ENCODE measurements around the gene SERPIND1. TPM values are rescaled to one million over a fixed set of nuclear protein-coding genes. Genes with fewer than 3 reads are reported as not detected.
"Not testable (repeated sequence)": the region's sequence is repeated elsewhere in the genome, so short reads cannot be mapped to it uniquely, and the experiment has no call there.

The SERPIND1 gene
- total and polyA plus RNA-seq, 10 of the 15 experiments (the other 5 are each of a cell fraction or from before 2014, with no cell fraction given) = 0.08 to 0.85 (median 0.38) TPM; not detected in 1

DNA sequence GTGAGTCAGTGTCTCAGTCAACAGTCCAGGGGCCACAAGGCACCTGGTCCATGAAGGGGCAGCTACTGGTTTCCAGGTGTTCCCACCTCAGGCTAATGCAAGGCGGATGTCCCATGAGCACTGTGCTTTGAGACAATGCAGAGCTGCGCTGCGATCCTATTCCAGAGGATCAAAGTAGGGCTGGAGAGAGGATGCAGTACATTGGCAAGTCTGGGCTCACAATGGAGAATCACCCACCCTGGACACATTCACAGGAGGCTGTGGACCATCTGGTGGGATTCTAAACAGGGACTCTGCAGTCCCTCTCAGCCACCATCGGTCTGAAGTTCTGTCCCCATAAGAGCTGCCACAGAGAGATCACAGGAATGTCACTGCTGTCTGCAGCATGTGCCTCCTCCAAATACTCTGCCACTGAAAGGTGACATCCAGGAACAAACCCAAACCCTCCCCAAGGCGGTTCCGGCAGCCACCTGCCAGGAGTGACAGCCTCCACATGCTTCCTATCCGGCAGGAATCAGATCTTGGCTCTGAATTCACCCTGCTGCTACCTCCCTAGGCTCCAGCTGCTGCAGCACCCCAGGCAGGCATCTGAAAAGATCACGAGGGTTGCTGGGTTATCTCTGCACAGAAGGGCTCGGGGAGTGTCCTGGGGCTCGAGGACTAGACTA, 45.3 kb upstream of the SERPIND1 start (continued):
- TF ChIP-seq, protein P1, sequence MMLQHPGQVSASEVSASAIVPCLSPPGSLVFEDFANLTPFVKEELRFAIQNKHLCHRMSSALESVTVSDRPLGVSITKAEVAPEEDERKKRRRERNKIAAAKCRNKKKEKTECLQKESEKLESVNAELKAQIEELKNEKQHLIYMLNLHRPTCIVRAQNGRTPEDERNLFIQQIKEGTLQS (IDR thresholded peaks at IDR 0.05; ENCODE audit: borderline replicate concordance, extremely low read depth, low read depth, low read length) = no peak
- no peak for TF ChIP-seq BACH1 (IDR thresholded peaks at IDR 0.05; ENCODE audit: borderline replicate concordance)

DNA sequence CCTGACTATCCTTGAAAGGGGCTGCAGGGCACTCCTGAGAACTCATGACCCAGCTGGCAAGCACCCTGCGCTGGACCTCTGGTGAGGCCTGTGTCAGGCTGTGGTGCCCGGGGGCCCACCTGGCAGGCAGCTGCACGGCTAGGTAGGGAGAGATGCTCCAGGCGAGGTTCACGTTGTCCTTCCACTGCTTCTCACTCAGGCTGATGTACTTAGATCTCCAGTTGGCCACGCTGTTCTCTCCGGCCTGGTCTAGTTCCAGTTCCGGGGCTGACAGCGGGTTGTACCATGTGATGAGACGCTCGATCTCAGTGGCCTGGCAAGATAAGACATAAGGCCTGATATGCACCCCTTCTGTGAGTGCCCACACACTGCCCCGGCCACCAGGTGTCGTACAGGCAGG, 44.7 kb upstream of the SERPIND1 start:
- H3K9ac ChIP-seq (ENCODE audit: control insufficient read depth, insufficient read depth, low read length) = no peak overlapping the region

GRCh38 chr22:20732431-20732830, 41.5 kb upstream of the SERPIND1 start:
- H3K27ac ChIP-seq (ENCODE audit: control insufficient read depth, insufficient read depth); RAD21 ChIA-PET (ENCODE audit: unreplicated experiment); H3K4me1 ChIP-seq (ENCODE audit: control insufficient read depth, insufficient read depth, low read length); H2AFZ ChIP-seq (ENCODE audit: control insufficient read depth, low read depth, low read length); SMC1A ChIA-PET (ENCODE audit: uncharacterized antibody, unreplicated experiment); in situ Hi-C loops (cut with MboI); ATAC-seq; H3K4me2 ChIP-seq (ENCODE audit: control insufficient read depth, insufficient read depth); DNase-seq (ENCODE audit: low read depth, low spot score); FAIRE-seq; H3K4me3 ChIP-seq; BruUV-seq (replicated peaks); H3K36me3 ChIP-seq (ENCODE audit: control insufficient read depth in 2 of 2, insufficient read depth in 2 of 2, low read length in 1 of 2); H3K79me2 ChIP-seq (ENCODE audit: control insufficient read depth, insufficient read depth, low read length); H3K27me3 ChIP-seq (replicated peaks in 1 of 2; ENCODE audit: control insufficient read depth in 2 of 2, insufficient read depth in 2 of 2, low read length in 1 of 2); H3K9me3 ChIP-seq (replicated peaks; ENCODE audit: control insufficient read depth, insufficient read depth, low read length); H3K9ac ChIP-seq (ENCODE audit: control insufficient read depth, insufficient read depth, low read length); H4K20me1 ChIP-seq (ENCODE audit: control insufficient read depth, insufficient read depth); POLR2A ChIA-PET; intact Hi-C loops (cut with micrococcal nuclease; ENCODE audit: unreplicated experiment): not testable (repeated sequence)
- CTCF ChIA-PET = interaction anchor here (1.9 kb wide), 1 partner anchor 9 kb away, joined by 5 read pairs; no protein-coding TSS in a partner anchor
- 94% methylated on average over 3 of the region's 8 CpGs for WGBS (ENCODE audit: insufficient coverage, insufficient replicate concordance, low lambda C conversion rate, missing lambda C conversion rate)

More for the DNA sequence above, 44.7 kb upstream of the SERPIND1 start:
- POLR2A ChIA-PET = no interaction called here
- CTCF ChIA-PET = interaction anchor here (1.0 kb wide), 1 partner anchor 13 kb away, joined by 4 read pairs; no protein-coding TSS in a partner anchor
- Histone ChIP-seq H3K36me3 (ENCODE audit: control insufficient read depth in 2 of 2, insufficient read depth in 2 of 2, low read length in 1 of 2) (peaks cover 6 to 7% of the 10 kb centered on the region in 2 experiments; a peak in 3 of 4 replicates), H4K20me1 (ENCODE audit: control insufficient read depth, insufficient read depth) (no peaks in the 10 kb centered on the region), H3K79me2 (ENCODE audit: control insufficient read depth, insufficient read depth, low read length) (no peaks in the 10 kb centered on the region), H3K9me3 (replicated peaks; ENCODE audit: control insufficient read depth, insufficient read depth, low read length) (no peaks in the 10 kb centered on the region), H3K4me2 (ENCODE audit: control insufficient read depth, insufficient read depth) (no peak overlapping the region), H3K27me3 (replicated peaks in 1 of 2; ENCODE audit: control insufficient read depth in 2 of 2, insufficient read depth in 2 of 2, low read length in 1 of 2) (no peaks in the 10 kb centered on the region), H3K4me1 (ENCODE audit: control insufficient read depth, insufficient read depth, low read length) (no peaks in the 10 kb centered on the region), H2AFZ (ENCODE audit: control insufficient read depth, low read depth, low read length) (no peak overlapping the region), H3K27ac (ENCODE audit: control insufficient read depth, insufficient read depth) (no peak overlapping the region), H3K4me3 (no peak overlapping the region)
- WGBS (ENCODE audit: insufficient coverage, insufficient replicate concordance, low lambda C conversion rate, missing lambda C conversion rate) = 96% methylated on average over 13 of the region's 13 CpGs
- DNase-seq (ENCODE audit: low read depth, low spot score) (no peak), ATAC-seq (no peak), FAIRE-seq (no peak)
- SMC1A ChIA-PET (ENCODE audit: uncharacterized antibody, unreplicated experiment) = no interaction called here
- in situ Hi-C loops (cut with MboI) = no loop called here
- no TSS peak for BruUV-seq (replicated peaks)
- intact Hi-C loops (cut with micrococcal nuclease; ENCODE audit: unreplicated experiment) = no loop called here
- no peak for TF ChIP-seq CHD1 (IDR thresholded peaks at IDR 0.05; ENCODE audit: low read depth, low read length)
- TF ChIP-seq, protein P2, sequence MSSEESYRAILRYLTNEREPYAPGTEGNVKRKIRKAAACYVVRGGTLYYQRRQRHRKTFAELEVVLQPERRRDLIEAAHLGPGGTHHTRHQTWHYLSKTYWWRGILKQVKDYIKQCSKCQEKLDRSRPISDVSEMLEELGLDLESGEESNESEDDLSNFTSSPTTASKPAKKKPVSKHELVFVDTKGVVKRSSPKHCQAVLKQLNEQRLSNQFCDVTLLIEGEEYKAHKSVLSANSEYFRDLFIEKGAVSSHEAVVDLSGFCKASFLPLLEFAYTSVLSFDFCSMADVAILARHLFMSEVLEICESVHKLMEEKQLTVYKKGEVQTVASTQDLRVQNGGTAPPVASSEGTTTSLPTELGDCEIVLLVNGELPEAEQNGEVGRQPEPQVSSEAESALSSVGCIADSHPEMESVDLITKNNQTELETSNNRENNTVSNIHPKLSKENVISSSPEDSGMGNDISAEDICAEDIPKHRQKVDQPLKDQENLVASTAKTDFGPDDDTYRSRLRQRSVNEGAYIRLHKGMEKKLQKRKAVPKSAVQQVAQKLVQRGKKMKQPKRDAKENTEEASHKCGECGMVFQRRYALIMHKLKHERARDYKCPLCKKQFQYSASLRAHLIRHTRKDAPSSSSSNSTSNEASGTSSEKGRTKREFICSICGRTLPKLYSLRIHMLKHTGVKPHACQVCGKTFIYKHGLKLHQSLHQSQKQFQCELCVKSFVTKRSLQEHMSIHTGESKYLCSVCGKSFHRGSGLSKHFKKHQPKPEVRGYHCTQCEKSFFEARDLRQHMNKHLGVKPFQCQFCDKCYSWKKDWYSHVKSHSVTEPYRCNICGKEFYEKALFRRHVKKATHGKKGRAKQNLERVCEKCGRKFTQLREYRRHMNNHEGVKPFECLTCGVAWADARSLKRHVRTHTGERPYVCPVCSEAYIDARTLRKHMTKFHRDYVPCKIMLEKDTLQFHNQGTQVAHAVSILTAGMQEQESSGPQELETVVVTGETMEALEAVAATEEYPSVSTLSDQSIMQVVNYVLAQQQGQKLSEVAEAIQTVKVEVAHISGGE (CRISPR knock-in tag; IDR thresholded peaks at IDR 0.05) = no peak
- RAD21 ChIA-PET (ENCODE audit: unreplicated experiment) = no interaction called here

Measured in GM12878 (cell line).